HCT116 (cell line): ENCODE measurements around the gene LRRK1. TPM values are rescaled to one million over a fixed set of nuclear protein-coding genes. Genes with fewer than 3 reads are reported as not detected.

Source experiments
- ATAC-seq: fragments of 200-7000 bp; cut with Tn5 transposase; 2 replicates; pipeline ENCODE4 v1.9.1; 2020; ENCODE audit warnings: mild to moderate bottlenecking, moderate library complexity
- BruUV-seq: library from RNA; stranded (reverse); fragments of 400-500 nt; replicated peaks from 2 replicates; lab custom pipeline; 2021; lab: Mats Ljungman, UMichigan
- CTCF ChIA-PET: fragments of 300-600 bp; sonication (Branson Sonifier 250); formaldehyde crosslinking; loops from one replicate; lab custom pipeline; 2021; ENCODE audit warnings: antibody characterized with exemption; lab: Charles Lee
- POLR2A ChIA-PET: fragments of 300-600, 350-600 bp; sonication (Branson Sonifier 250); formaldehyde crosslinking; loops from one replicate; lab custom pipeline; 2021; ENCODE audit warnings: antibody characterized with exemption; lab: Charles Lee
- RAD21 ChIA-PET, 2 experiments: fragments of 300-600 bp; sonication (Branson Sonifier 250); formaldehyde crosslinking; loops; one replicate each; lab custom pipeline; 2023; ENCODE audit warnings: low total read pairs in 2 of 2; ENCODE audit not compliant: uncharacterized antibody in 2 of 2, unreplicated experiment in 2 of 2, low non-redundant PET in 1 of 2; lab: Charles Lee
- DNase-seq: peaks from one replicate; pipeline ENCODE4 v3.0.0-alpha.2; 2010; ENCODE audit warnings: low read depth, low spot score
- H2AFZ ChIP-seq: fragments of 200-600 bp; shearing (Covaris generic), sonication (generic); 2 replicates; pipeline ENCODE4 v1.6.1; 2017; ENCODE audit warnings: low read depth, mixed run types, mixed read lengths, antibody characterized with exemption, low read length; ENCODE audit not compliant: poor library complexity, severe bottlenecking
- H3K27ac ChIP-seq: 2 replicates; pipeline ENCODE4 v1.5.1; 2012; ENCODE audit warnings: low read depth, low read length
- H3K27me3 ChIP-seq: fragments of 200-600 bp; sonication (generic); 2 replicates; pipeline ENCODE4 v1.6.1; 2016; ENCODE audit warnings: mixed run types, low read length, mixed read lengths; ENCODE audit not compliant: insufficient read depth
- H3K36me3 ChIP-seq, 2 experiments: fragments of 200-500 bp in 1 of 2; fragments of 200-600 bp in 1 of 2; sonication (Bioruptor generic) in 1 of 2; sonication (generic) in 1 of 2; 2 replicates each; pipeline versions ENCODE4 v1.5.1 to v1.6.1; 2014 to 2016; ENCODE audit warnings: low read length in 2 of 2, inconsistent platforms in 1 of 2, mixed read lengths in 1 of 2, mixed run types in 1 of 2; ENCODE audit not compliant: insufficient read depth in 2 of 2, control insufficient read depth in 1 of 2
- H3K4me1 ChIP-seq, 2 experiments: fragments of 200-600 bp in 1 of 2; sonication (generic) in 1 of 2; 2 replicates each; pipeline versions ENCODE4 v1.5.1 to v1.6.1; 2012 to 2017; ENCODE audit warnings: low read length in 2 of 2, inconsistent platforms in 1 of 2, mild to moderate bottlenecking in 1 of 2, mixed read lengths in 1 of 2, mixed run types in 1 of 2, moderate library complexity in 1 of 2; ENCODE audit not compliant: insufficient read depth in 2 of 2, control insufficient read depth in 1 of 2
- H3K4me2 ChIP-seq: fragments of 200-600 bp; sonication (generic); 2 replicates; pipeline ENCODE4 v1.6.1; 2017; ENCODE audit warnings: mixed run types, low read length, mixed read lengths
- H3K4me3 ChIP-seq, 2 experiments: fragments of 200-600 bp in 1 of 2; sonication (generic) in 1 of 2; replicated peaks in 1 of 2; 2 replicates each; pipeline ENCODE4 v1.5.1; 2011 to 2016; ENCODE audit warnings: low read length in 2 of 2, control low read depth in 1 of 2, low read depth in 1 of 2, mild to moderate bottlenecking in 1 of 2, mixed read lengths in 1 of 2, mixed run types in 1 of 2
- H3K79me2 ChIP-seq: fragments of 200-600 bp; sonication (generic); 2 replicates; pipeline ENCODE4 v1.6.1; 2017; ENCODE audit warnings: mild to moderate bottlenecking, mixed run types, low read length, moderate library complexity, mixed read lengths; ENCODE audit not compliant: insufficient read depth
- H3K9ac ChIP-seq: fragments of 200-600 bp; sonication (generic); 2 replicates; pipeline ENCODE4 v1.6.1; 2016; ENCODE audit warnings: low read length, mixed read lengths
- H3K9me2 ChIP-seq: fragments of 200-600 bp; sonication (generic), shearing (Covaris generic); 2 replicates; pipeline ENCODE4 v1.6.1; 2017; ENCODE audit warnings: mixed run types, mild to moderate bottlenecking, moderate library complexity; ENCODE audit not compliant: insufficient read depth
- H3K9me3 ChIP-seq, 2 experiments: fragments of 200-500 bp in 1 of 2; fragments of 200-600 bp in 1 of 2; sonication (Bioruptor generic) in 1 of 2; sonication (generic) in 1 of 2; 2 replicates each; pipeline ENCODE4 v1.6.1; 2014 to 2017; ENCODE audit warnings: low read length in 2 of 2, mixed read lengths in 2 of 2, inconsistent platforms in 1 of 2, low read depth in 1 of 2, mild to moderate bottlenecking in 1 of 2, mixed run types in 1 of 2, moderate library complexity in 1 of 2; ENCODE audit not compliant: control insufficient read depth in 1 of 2, insufficient read depth in 1 of 2
- H4K20me1 ChIP-seq: fragments of 200-600 bp; sonication (generic), shearing (Covaris generic); 2 replicates; pipeline ENCODE4 v1.6.1; 2017; ENCODE audit warnings: mixed run types, mild to moderate bottlenecking, moderate library complexity; ENCODE audit not compliant: insufficient read depth
- CBX3 ChIP-seq: IDR thresholded peaks from 2 replicates; pipeline ENCODE4 v1.6.1; 2012; ENCODE audit warnings: low read depth
- CEBPB ChIP-seq: IDR thresholded peaks from 2 replicates; pipeline ENCODE4 v1.6.1; 2012; ENCODE audit warnings: low read depth
- EGR1 ChIP-seq: IDR thresholded peaks from 2 replicates; pipeline ENCODE4 v1.6.1; 2012; ENCODE audit warnings: low read depth
- EZH2 ChIP-seq: fragments of 200-600 bp; sonication (generic); IDR thresholded peaks from 2 replicates; pipeline ENCODE4 v1.6.1; 2017; ENCODE audit warnings: antibody characterized with exemption, mixed run types
- EZH2phosphoT487 ChIP-seq: fragments of 200-600 bp; IDR thresholded peaks from 2 replicates; pipeline ENCODE4 v1.6.1; 2018; ENCODE audit warnings: antibody characterized with exemption, borderline replicate concordance
- FOSL1 ChIP-seq: IDR thresholded peaks from 2 replicates; pipeline ENCODE4 v1.6.1; 2012; ENCODE audit warnings: low read depth
- JUND ChIP-seq: IDR thresholded peaks from 2 replicates; pipeline ENCODE4 v1.6.1; 2012
- POLR2A ChIP-seq: IDR thresholded peaks from 2 replicates; pipeline ENCODE4 v1.7.0; 2011; ENCODE audit warnings: borderline replicate concordance; ENCODE audit not compliant: insufficient read depth, insufficient read length; ENCODE audit errors: extremely low read depth
- RAD21 ChIP-seq: IDR thresholded peaks from 2 replicates; pipeline ENCODE4 v1.6.1; 2012; ENCODE audit warnings: low read depth, mild to moderate bottlenecking
- SIN3A ChIP-seq: IDR thresholded peaks from 2 replicates; pipeline ENCODE4 v1.6.1; 2012; ENCODE audit warnings: low read depth
- SP1 ChIP-seq: IDR thresholded peaks from 2 replicates; pipeline ENCODE4 v1.6.1; 2012; ENCODE audit warnings: low read depth
- SRF ChIP-seq: IDR thresholded peaks from 2 replicates; pipeline ENCODE4 v1.6.1; 2012; ENCODE audit warnings: low read depth
- TCF7L2 ChIP-seq: IDR thresholded peaks from 2 replicates; pipeline ENCODE4 v1.7.0; 2011; ENCODE audit warnings: borderline replicate concordance, inconsistent platforms; ENCODE audit not compliant: insufficient read depth, insufficient read length; ENCODE audit errors: extremely low read depth
- ZNF274 ChIP-seq: fragments of 200-500 bp; sonication (Bioruptor generic); IDR thresholded peaks from 2 replicates; pipeline ENCODE4 v1.6.1; 2014; ENCODE audit warnings: mild to moderate bottlenecking, low read depth, low read length, inconsistent platforms
- intact Hi-C: fragments of 100-400 bp; cut with micrococcal nuclease; formaldehyde crosslinking; loops from 2 replicates; pipeline ENCODE4 v1.10.0; 2022
- total RNA-seq: library from RNA; stranded (reverse); gene quantifications from one replicate; pipeline ENCODE4 v1.2.1, GENCODE V29; 2021; ENCODE audit not compliant: unreplicated experiment
- TF ChIP-seq, protein P1 (sequence below), 3 experiments: fragments of 200-600 bp in 1 of 3; sonication (generic) in 1 of 3; IDR thresholded peaks in 2 of 3; conservative IDR thresholded peaks in 1 of 3; 2 replicates each; pipeline ENCODE4 v1.5.1; 2012 to 2017; ENCODE audit warnings: low read depth in 2 of 3, low read length in 2 of 3, antibody characterized with exemption in 1 of 3, borderline replicate concordance in 1 of 3, control low read depth in 1 of 3, mild to moderate bottlenecking in 1 of 3, mixed read lengths in 1 of 3, mixed run types in 1 of 3, moderate library complexity in 1 of 3; ENCODE audit not compliant: insufficient read depth in 1 of 3
- TF ChIP-seq, protein P2 (sequence below): IDR thresholded peaks from 2 replicates; pipeline ENCODE4 v1.6.1; 2012
- TF ChIP-seq, protein P3 (sequence below): IDR thresholded peaks from 2 replicates; pipeline ENCODE4 v1.6.1; 2012

The LRRK1 gene
- total RNA-seq, 1 experiment from 2014 or later = 21.6 TPM

DNA sequence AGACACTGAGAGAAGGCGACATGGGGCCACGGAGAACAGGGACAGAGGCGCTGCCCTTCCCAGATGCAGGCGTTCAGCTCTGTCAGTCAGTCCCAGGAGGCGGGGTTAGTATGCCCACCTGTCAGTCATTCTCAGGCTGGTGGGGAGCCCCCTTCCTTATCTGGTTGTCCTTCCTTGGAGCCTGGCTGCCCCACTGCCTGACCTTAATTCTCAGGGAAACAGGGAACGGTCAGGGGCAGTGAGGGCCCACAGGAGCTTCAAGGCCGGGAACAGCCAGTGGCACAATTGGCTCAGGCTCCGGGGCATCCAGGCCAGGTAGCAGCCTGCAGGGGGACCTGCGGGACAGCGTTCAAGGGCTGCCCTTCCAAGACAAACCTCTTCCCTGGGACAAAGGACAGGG is 199.5 kb downstream of the LRRK1 start:
- RAD21 ChIA-PET = no interaction called here
- Histone ChIP-seq H3K27me3 (no peaks in the 10 kb centered on the region), H3K9ac (no peak overlapping the region), H4K20me1 (no peaks in the 10 kb centered on the region)
- intact Hi-C loops = no loop called here
- TF ChIP-seq CBX3 (no peak), TCF7L2 (no peak), FOSL1 (no peak), SRF (no peak), CEBPB (no peak), EZH2phosphoT487 (no peak), EGR1 (no peak), ZNF274 (no peak), SIN3A (no peak), SP1 (no peak), POLR2A (no peak), RAD21 (no peak), EZH2 (no peak), JUND (no peak)
- TF ChIP-seq, protein P1, sequence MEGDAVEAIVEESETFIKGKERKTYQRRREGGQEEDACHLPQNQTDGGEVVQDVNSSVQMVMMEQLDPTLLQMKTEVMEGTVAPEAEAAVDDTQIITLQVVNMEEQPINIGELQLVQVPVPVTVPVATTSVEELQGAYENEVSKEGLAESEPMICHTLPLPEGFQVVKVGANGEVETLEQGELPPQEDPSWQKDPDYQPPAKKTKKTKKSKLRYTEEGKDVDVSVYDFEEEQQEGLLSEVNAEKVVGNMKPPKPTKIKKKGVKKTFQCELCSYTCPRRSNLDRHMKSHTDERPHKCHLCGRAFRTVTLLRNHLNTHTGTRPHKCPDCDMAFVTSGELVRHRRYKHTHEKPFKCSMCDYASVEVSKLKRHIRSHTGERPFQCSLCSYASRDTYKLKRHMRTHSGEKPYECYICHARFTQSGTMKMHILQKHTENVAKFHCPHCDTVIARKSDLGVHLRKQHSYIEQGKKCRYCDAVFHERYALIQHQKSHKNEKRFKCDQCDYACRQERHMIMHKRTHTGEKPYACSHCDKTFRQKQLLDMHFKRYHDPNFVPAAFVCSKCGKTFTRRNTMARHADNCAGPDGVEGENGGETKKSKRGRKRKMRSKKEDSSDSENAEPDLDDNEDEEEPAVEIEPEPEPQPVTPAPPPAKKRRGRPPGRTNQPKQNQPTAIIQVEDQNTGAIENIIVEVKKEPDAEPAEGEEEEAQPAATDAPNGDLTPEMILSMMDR (IDR thresholded peaks at IDR 0.05 in 2 of 3, conservative IDR thresholded peaks at IDR 0.05 in 1 of 3; ENCODE audit: borderline replicate concordance in 1 of 3, insufficient read depth in 1 of 3, low read depth in 2 of 3, low read length in 2 of 3) = no peak
- TF ChIP-seq, protein P2, sequence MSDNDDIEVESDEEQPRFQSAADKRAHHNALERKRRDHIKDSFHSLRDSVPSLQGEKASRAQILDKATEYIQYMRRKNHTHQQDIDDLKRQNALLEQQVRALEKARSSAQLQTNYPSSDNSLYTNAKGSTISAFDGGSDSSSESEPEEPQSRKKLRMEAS = no peak
- TF ChIP-seq, protein P3, sequence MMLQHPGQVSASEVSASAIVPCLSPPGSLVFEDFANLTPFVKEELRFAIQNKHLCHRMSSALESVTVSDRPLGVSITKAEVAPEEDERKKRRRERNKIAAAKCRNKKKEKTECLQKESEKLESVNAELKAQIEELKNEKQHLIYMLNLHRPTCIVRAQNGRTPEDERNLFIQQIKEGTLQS = no peak
- TF ChIP-seq, all 23 proteins: peak for 0
- Histone ChIP-seq H3K4me1 (peaks cover 0 to 5% of the 10 kb centered on the region in 2 experiments; a peak in 1 of 4 replicates), H2AFZ (no peak overlapping the region), H3K27ac (no peak overlapping the region), H3K36me3 (no peaks in the 10 kb centered on the region), H3K4me3 (no peak overlapping the region), H3K9me3 (no peaks in the 10 kb centered on the region), H3K79me2 (no peaks in the 10 kb centered on the region), H3K9me2 (no peaks in the 10 kb centered on the region), H3K4me2 (no peak overlapping the region)
- ChIA-PET POLR2A (no interaction called here), CTCF (no interaction called here)
- ATAC-seq (no peak), DNase-seq (no peak)
- no TSS peak for BruUV-seq
